Right atrium auricular region (tissue), 2 donors: ENCODE measurements around the gene SVOP. TPM values are rescaled to one million over a fixed set of nuclear protein-coding genes. Genes with fewer than 3 reads are reported as not detected.
"Not testable (repeated sequence)": the region's sequence is repeated elsewhere in the genome, so short reads cannot be mapped to it uniquely, and the experiment has no call there.

ENCODE experiments used
- DNase-seq: peaks from one replicate; pipeline ENCODE4 v3.0.0-alpha.2; 2019; ENCODE audit warnings: low spot score
- H3K27ac ChIP-seq, 2 donors: fragments of 200-600 bp; sonication (generic); 1 replicate in 1 of 2; 2 replicates in 1 of 2; pipeline ENCODE4 v1.5.1; 2016 to 2019
- H3K27me3 ChIP-seq, 2 donors: fragments of 200-600 bp; sonication (generic); one replicate each; pipeline versions ENCODE4 v1.5.1 to v1.6.0; 2017 to 2019
- H3K36me3 ChIP-seq: fragments of 200-600 bp; sonication (generic); one replicate; pipeline ENCODE4 v1.5.1; 2016
- H3K4me1 ChIP-seq, 2 donors: fragments of 200-600 bp; sonication (generic); one replicate each; pipeline versions ENCODE4 v1.5.1 to v1.6.0; 2017 to 2019
- H3K4me3 ChIP-seq, 2 donors: fragments of 200-600 bp; sonication (generic); 1 replicate in 1 of 2; 2 replicates in 1 of 2; pipeline ENCODE4 v1.5.1; 2017 to 2019; ENCODE audit warnings: mild to moderate bottlenecking in 1 of 2, moderate library complexity in 1 of 2
- H3K9me3 ChIP-seq, 2 donors: fragments of 200-600 bp; sonication (generic); one replicate each; pipeline ENCODE4 v1.5.1; 2019
- CTCF ChIP-seq, 2 donors: fragments of 200-600 bp; sonication (generic); IDR thresholded peaks; one replicate each; pipeline ENCODE4 v1.5.1; 2019; ENCODE audit warnings: antibody characterized with exemption in 2 of 2
- total RNA-seq, 2 donors: library from RNA; depleted of rRNA; stranded (reverse); fragments of >200 nt; gene quantifications; one replicate each; pipeline ENCODE4 v1.1.0, GENCODE V29; 2016

The SVOP gene
- total RNA-seq, 2 donors from 2014 or later, result 0.08 TPM; not detected in 1

DNA sequence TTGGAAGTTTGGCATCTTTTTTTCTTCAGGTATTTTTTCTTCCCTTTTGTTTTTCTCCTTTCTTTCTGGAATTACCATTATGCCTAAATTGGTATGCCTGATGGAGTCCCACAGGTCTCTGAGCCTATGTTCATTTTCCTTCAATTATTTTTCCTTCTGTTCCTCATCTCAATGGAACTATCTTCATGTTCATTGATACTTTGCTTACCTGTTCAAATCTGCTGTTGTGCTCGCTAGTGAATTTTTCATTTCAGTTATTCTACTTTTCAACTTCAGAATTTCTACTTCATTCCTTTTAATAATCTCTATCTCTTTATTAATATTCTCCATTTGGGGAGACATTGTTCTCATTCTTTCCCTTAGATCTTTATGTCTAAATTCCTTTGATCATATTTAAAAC, 16.1 kb upstream of the SVOP start:
- DNase-seq, result no peak
- Histone ChIP-seq H3K36me3 (no peaks in the 10 kb centered on the region), H3K4me3 (no peak overlapping the region), H3K9me3 (peaks cover 0 to 24% of the 10 kb centered on the region in 2 donors), H3K4me1 (no peaks in the 10 kb centered on the region), H3K27ac (no peak overlapping the region), H3K27me3 (no peaks in the 10 kb centered on the region)
- TF ChIP-seq CTCF (IDR thresholded peaks at IDR 0.05), result no peak

- H3K36me3 ChIP-seq, result no peaks in the 10 kb centered on the region
- no peak for TF ChIP-seq CTCF (IDR thresholded peaks at IDR 0.05)
- H3K27me3 ChIP-seq, result no peaks in the 10 kb centered on the region
- H3K27ac ChIP-seq, result no peak overlapping the region
- DNase-seq, result no peak
- peaks cover 0 to 11% of the 10 kb centered on the region in 2 donors for H3K9me3 ChIP-seq
- H3K4me1 ChIP-seq, result no peaks in the 10 kb centered on the region
- no peak overlapping the region for H3K4me3 ChIP-seq
These were observed 12.7 kb upstream of the SVOP start for GRCh38 chr12:109033239-109034196.

- no peak for DNase-seq
- no peak overlapping the region for H3K4me3 ChIP-seq
- H3K9me3 ChIP-seq, result no peaks in the 10 kb centered on the region
- H3K36me3 ChIP-seq, result no peaks in the 10 kb centered on the region
- no peaks in the 10 kb centered on the region for H3K27me3 ChIP-seq
- no peaks in the 10 kb centered on the region for H3K4me1 ChIP-seq
- no peak for TF ChIP-seq CTCF (IDR thresholded peaks at IDR 0.05)
- H3K27ac ChIP-seq, result no peak overlapping the region
These were observed 8.5 kb upstream of the SVOP start for GRCh38 chr12:109029411-109029810.

DNA sequence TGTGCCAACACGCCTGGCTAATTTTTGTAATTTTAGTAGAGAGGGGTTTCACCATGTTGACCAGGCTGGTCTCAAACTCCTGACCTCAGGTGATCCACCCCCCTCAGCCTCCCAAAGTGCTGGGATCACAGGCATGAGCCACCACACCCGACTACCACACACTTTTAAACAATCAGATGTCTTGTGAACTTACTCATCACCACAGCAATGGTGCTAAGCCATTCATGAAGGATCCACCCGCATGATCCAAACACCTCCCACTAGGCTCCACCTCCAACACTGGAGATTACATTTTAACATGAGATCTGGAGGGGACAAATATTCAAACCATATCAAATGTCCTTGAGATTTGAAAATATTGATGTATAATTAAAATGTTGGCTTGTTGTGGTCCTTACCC, 7.8 kb upstream of the SVOP start:
- H3K9me3 ChIP-seq, H3K4me1 ChIP-seq, DNase-seq, H3K27me3 ChIP-seq, H3K27ac ChIP-seq, H3K36me3 ChIP-seq, H3K4me3 ChIP-seq: not testable (repeated sequence)

DNA sequence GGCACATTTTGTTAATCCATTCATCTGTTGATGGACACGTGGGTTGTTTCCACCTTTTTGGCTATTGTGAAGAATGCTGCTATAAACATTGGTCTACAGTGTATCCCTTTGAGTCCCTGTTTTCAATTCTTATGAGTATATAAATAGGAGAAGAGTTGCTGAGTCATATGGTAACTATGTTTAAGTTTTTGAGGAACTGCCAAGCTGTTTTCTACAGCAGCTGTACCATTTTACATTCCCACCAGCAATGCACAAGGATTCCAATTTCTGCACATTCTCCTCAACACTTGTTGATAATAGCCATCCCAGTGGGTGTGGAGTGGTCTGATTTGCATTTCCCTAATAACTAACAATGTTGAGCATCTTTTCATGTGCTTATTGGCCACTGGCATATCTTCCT, 6.9 kb upstream of the SVOP start:
- Histone ChIP-seq H3K4me3 (no peak overlapping the region), H3K36me3 (no peaks in the 10 kb centered on the region), H3K27me3 (no peaks in the 10 kb centered on the region), H3K4me1 (no peaks in the 10 kb centered on the region), H3K9me3 (no peaks in the 10 kb centered on the region), H3K27ac (no peak overlapping the region)
- no peak for TF ChIP-seq CTCF (IDR thresholded peaks at IDR 0.05)
- no peak for DNase-seq

DNA sequence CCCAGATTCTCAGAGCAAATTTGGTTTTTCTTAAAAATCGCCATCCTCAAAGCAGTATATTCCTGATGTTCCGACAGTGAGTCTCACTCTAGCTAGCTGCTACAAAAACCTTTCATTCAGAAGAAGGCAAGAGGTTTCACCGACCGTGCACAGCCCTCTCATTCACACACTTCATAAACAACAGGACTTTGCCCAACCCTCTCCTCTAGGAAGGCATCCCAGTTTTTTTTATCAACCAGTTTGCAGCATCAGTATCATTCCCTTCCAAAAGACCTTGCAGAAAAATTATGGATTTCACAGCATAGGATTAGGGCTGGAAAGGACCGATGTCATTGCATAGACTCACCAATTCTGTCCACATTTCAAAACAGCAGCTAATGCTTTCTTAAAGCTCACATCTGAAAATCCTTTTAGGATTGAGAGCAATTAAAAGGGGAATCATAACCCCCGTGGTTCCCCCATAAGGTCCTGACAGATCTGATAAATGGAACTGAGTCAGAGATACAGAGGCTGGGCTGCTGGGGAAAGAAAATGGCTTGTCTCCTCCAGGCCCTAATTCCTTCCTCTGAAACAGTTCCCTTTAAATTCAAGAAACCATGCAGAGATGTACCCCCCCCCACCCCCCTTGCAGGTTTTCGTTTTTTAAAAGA, 597 bp downstream of the SVOP start:
- DNase-seq, result no peak
- no peaks in the 10 kb centered on the region for H3K27me3 ChIP-seq
- H3K9me3 ChIP-seq, result no peaks in the 10 kb centered on the region
- H3K27ac ChIP-seq, result no peak overlapping the region
- TF ChIP-seq CTCF (IDR thresholded peaks at IDR 0.05), result no peak
- H3K4me1 ChIP-seq, result peaks cover 0 to 10% of the 10 kb centered on the region in 2 donors
- H3K36me3 ChIP-seq, result no peaks in the 10 kb centered on the region
- H3K4me3 ChIP-seq, result no peak overlapping the region
